Spinal cord (tissue), 10 donors: ENCODE data around the gene VRK3. TPM values are rescaled to one million over a fixed set of nuclear protein-coding genes. Genes with fewer than 3 reads are reported as not detected.
A peak's percentile ranks its signal among the peaks of the same experiment; 100 is the strongest.

Experiments
- DNase-seq, 6 donors: peaks; one replicate each; pipeline versions ENCODE4 v3.0.0 to v3.0.0-alpha.2; 2013 to 2015; ENCODE audit warnings: low spot score in 6 of 6, low read depth in 4 of 6
- H3K27ac ChIP-seq: one replicate; pipeline ENCODE4 v1.5.1; 2013; ENCODE audit warnings: low read depth, low read length, control low read depth
- H3K27me3 ChIP-seq: one replicate; pipeline ENCODE4 v1.6.1; 2013; ENCODE audit warnings: low read length; ENCODE audit not compliant: control insufficient read depth, insufficient read depth
- H3K36me3 ChIP-seq: one replicate; pipeline ENCODE4 v1.6.1; 2013; ENCODE audit warnings: low read length; ENCODE audit not compliant: control insufficient read depth, insufficient read depth
- H3K4me1 ChIP-seq: one replicate; pipeline ENCODE4 v1.6.1; 2013; ENCODE audit warnings: low read length; ENCODE audit not compliant: control insufficient read depth, insufficient read depth
- H3K4me3 ChIP-seq: one replicate; pipeline ENCODE4 v1.5.1; 2013; ENCODE audit warnings: low read depth, low read length, control low read depth
- H3K9me3 ChIP-seq: one replicate; pipeline ENCODE4 v1.6.1; 2013; ENCODE audit warnings: low read length; ENCODE audit not compliant: control insufficient read depth, insufficient read depth
- WGBS: methylation state at CpG from one replicate; pipeline ENCODE4 v1.1.5; 2013; ENCODE audit warnings: missing lambda C conversion rate; ENCODE audit not compliant: insufficient coverage; 5-methylcytosine and 5-hydroxymethylcytosine counted together
- polyA plus RNA-seq, 2 donors: library from polyadenylated mRNA; unstranded; fragments of 120-200 nt; gene quantifications; one replicate each; pipeline ENCODE4 v1.2.1, GENCODE V29; 2013; ENCODE audit not compliant: insufficient read length in 2 of 2
- total RNA-seq, 2 donors: library from RNA; depleted of rRNA in 1 of 2; stranded (reverse); fragments of 120-200 nt in 1 of 2; fragments of >200 nt in 1 of 2; gene quantifications; one replicate each; pipeline versions ENCODE4 v1.2.3 to v1.2.4, GENCODE V29; 2013 to 2014
- donor health status: healthy.

VRK3 gene
- total and polyA plus RNA-seq, 4 donors = 18.9 to 58.3 (median 45.0) TPM

- peak in 4 of 6 donors; percentile 17 to 82 (median 46) for DNase-seq
- Histone ChIP-seq H3K27me3 (no peaks in the 10 kb centered on the region), H3K27ac (no peak overlapping the region), H3K4me3 (no peak overlapping the region), H3K9me3 (no peaks in the 10 kb centered on the region), H3K36me3 (peaks cover 57% of the 10 kb centered on the region), H3K4me1 (no peaks in the 10 kb centered on the region)
- 27% methylated on average over 7 of the region's 10 CpGs for WGBS
These were observed 41.4 kb downstream of the VRK3 start for GRCh38 chr19:49983645-49984229.

- Histone ChIP-seq H3K4me3 (no peak overlapping the region), H3K27ac (no peak overlapping the region), H3K36me3 (peaks cover 56% of the 10 kb centered on the region), H3K9me3 (no peaks in the 10 kb centered on the region), H3K4me1 (no peaks in the 10 kb centered on the region), H3K27me3 (no peaks in the 10 kb centered on the region)
- DNase-seq = no peak
- 73% methylated on average over 13 of the region's 21 CpGs for whole genome bisulfite sequencing
These were observed 43.3 kb downstream of the VRK3 start for GRCh38 chr19:49981603-49982593.

- no peaks in the 10 kb centered on the region for H3K27me3 ChIP-seq
- no peaks in the 10 kb centered on the region for H3K9me3 ChIP-seq
- no peak overlapping the region for H3K4me3 ChIP-seq
- peaks cover 55% of the 10 kb centered on the region for H3K36me3 ChIP-seq
- 89% methylated on average over 8 of the region's 11 CpGs for WGBS
- no peak for DNase-seq
- no peaks in the 10 kb centered on the region for H3K4me1 ChIP-seq
- H3K27ac ChIP-seq = no peak overlapping the region
These were observed 46.8 kb downstream of the VRK3 start for GRCh38 chr19:49978324-49978723.

- Histone ChIP-seq H3K9me3 (no peaks in the 10 kb centered on the region), H3K4me1 (no peaks in the 10 kb centered on the region), H3K36me3 (peaks cover 52% of the 10 kb centered on the region), H3K4me3 (no peak overlapping the region), H3K27me3 (no peaks in the 10 kb centered on the region), H3K27ac (no peak overlapping the region)
- no peak for DNase-seq
- 86% methylated on average over 18 of the region's 18 CpGs for WGBS
These were observed 47.3 kb downstream of the VRK3 start for GRCh38 chr19:49977881-49978280.

- no peak overlapping the region for H3K4me3 ChIP-seq
- no peak overlapping the region for H3K27ac ChIP-seq
- WGBS = 86% methylated on average over 13 of the region's 13 CpGs
- no peaks in the 10 kb centered on the region for H3K4me1 ChIP-seq
- H3K36me3 ChIP-seq = peaks cover 50% of the 10 kb centered on the region
- no peaks in the 10 kb centered on the region for H3K27me3 ChIP-seq
- DNase-seq = no peak
- no peaks in the 10 kb centered on the region for H3K9me3 ChIP-seq
These were observed 48.1 kb downstream of the VRK3 start for GRCh38 chr19:49977076-49977475.

- no peak for DNase-seq
- Histone ChIP-seq H3K27me3 (no peaks in the 10 kb centered on the region), H3K4me3 (no peak overlapping the region), H3K36me3 (peaks cover 44% of the 10 kb centered on the region), H3K27ac (no peak overlapping the region), H3K9me3 (no peaks in the 10 kb centered on the region), H3K4me1 (no peaks in the 10 kb centered on the region)
- WGBS = 93% methylated on average over 3 of the region's 3 CpGs
These were observed 48.7 kb downstream of the VRK3 start for GRCh38 chr19:49976496-49976895.

GRCh38 chr19:49975051-49975450, 50.1 kb downstream of the VRK3 start:
- 85% methylated on average over 7 of the region's 7 CpGs for WGBS

GRCh38 chr19:49973987-49974386, 51.2 kb downstream of the VRK3 start:
- WGBS = 86% methylated on average over 18 of the region's 18 CpGs
- no peak overlapping the region for H3K27ac ChIP-seq
- no peak for DNase-seq
- no peaks in the 10 kb centered on the region for H3K27me3 ChIP-seq
- H3K4me3 ChIP-seq = no peak overlapping the region
- H3K36me3 ChIP-seq = peaks cover 41% of the 10 kb centered on the region
- no peaks in the 10 kb centered on the region for H3K9me3 ChIP-seq
- no peaks in the 10 kb centered on the region for H3K4me1 ChIP-seq

More at GRCh38 chr19:49975051-49975450, 50.1 kb downstream of the VRK3 start:
- Histone ChIP-seq H3K36me3 (peaks cover 44% of the 10 kb centered on the region), H3K4me1 (no peaks in the 10 kb centered on the region), H3K9me3 (no peaks in the 10 kb centered on the region), H3K27me3 (no peaks in the 10 kb centered on the region), H3K27ac (no peak overlapping the region), H3K4me3 (no peak overlapping the region)
- DNase-seq = no peak

GRCh38 chr19:49972841-49973240, 52.3 kb downstream of the VRK3 start:
- H3K36me3 ChIP-seq = peaks cover 31% of the 10 kb centered on the region
- DNase-seq = no peak
- peaks cover 2% of the 10 kb centered on the region for H3K27me3 ChIP-seq
- H3K4me3 ChIP-seq = no peak overlapping the region
- H3K27ac ChIP-seq = no peak overlapping the region
- no peaks in the 10 kb centered on the region for H3K4me1 ChIP-seq
- WGBS = 94% methylated on average over 6 of the region's 6 CpGs
- no peaks in the 10 kb centered on the region for H3K9me3 ChIP-seq
